22Rv1 (cell line): ENCODE measurements around the gene PLEKHA5.

ENCODE experiments used
- ZFX ChIP-seq: fragments of 450-650 bp; IDR thresholded peaks from 2 replicates; pipeline ENCODE4 v1.6.1; 2017; ENCODE audit warnings: antibody characterized with exemption, borderline replicate concordance
- TF ChIP-seq, protein P1 (sequence below): fragments of 450-650 bp; IDR thresholded peaks from 2 replicates; pipeline ENCODE4 v1.5.1; 2017; ENCODE audit warnings: mild to moderate bottlenecking

DNA sequence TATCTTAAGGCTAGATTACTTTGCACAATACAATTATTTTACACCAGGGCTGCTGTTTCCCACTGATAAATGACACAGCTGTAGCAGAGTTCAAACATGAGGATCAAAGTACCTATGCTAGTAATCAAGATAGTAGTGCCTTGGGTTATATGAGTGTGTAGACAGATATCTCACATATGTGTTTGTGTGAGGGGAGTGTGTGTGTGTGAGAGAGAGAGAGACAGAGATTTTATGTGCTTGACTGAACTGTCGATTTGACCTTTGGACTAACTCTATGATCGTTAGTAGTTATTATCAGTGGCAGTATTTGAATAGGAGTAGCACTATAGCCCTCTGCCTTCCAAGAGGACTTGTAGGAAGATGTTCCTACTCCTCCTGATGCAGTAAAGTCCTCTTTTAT, 15.5 kb downstream of the PLEKHA5 start:
- TF ChIP-seq, protein P1, sequence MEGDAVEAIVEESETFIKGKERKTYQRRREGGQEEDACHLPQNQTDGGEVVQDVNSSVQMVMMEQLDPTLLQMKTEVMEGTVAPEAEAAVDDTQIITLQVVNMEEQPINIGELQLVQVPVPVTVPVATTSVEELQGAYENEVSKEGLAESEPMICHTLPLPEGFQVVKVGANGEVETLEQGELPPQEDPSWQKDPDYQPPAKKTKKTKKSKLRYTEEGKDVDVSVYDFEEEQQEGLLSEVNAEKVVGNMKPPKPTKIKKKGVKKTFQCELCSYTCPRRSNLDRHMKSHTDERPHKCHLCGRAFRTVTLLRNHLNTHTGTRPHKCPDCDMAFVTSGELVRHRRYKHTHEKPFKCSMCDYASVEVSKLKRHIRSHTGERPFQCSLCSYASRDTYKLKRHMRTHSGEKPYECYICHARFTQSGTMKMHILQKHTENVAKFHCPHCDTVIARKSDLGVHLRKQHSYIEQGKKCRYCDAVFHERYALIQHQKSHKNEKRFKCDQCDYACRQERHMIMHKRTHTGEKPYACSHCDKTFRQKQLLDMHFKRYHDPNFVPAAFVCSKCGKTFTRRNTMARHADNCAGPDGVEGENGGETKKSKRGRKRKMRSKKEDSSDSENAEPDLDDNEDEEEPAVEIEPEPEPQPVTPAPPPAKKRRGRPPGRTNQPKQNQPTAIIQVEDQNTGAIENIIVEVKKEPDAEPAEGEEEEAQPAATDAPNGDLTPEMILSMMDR = no peak
- no peak for TF ChIP-seq ZFX
